GM12864 (cell line): ENCODE results near the gene NCAPG2.

ENCODE experiments used
- DNase-seq: peaks from one replicate; pipeline ENCODE4 v3.0.0-alpha.2; 2011; ENCODE audit warnings: low read depth
- H3K4me3 ChIP-seq: 2 replicates; pipeline ENCODE4 v1.5.1; 2011; ENCODE audit warnings: mild to moderate bottlenecking, low read depth, low read length, control low read depth
- TF ChIP-seq, protein P1 (sequence below): IDR thresholded peaks from 2 replicates; pipeline ENCODE4 v1.5.1; 2011; ENCODE audit warnings: low read depth, mild to moderate bottlenecking, moderate library complexity, low read length, control low read depth, inconsistent platforms; ENCODE audit errors: missing control alignments

NCAPG2 gene

DNA sequence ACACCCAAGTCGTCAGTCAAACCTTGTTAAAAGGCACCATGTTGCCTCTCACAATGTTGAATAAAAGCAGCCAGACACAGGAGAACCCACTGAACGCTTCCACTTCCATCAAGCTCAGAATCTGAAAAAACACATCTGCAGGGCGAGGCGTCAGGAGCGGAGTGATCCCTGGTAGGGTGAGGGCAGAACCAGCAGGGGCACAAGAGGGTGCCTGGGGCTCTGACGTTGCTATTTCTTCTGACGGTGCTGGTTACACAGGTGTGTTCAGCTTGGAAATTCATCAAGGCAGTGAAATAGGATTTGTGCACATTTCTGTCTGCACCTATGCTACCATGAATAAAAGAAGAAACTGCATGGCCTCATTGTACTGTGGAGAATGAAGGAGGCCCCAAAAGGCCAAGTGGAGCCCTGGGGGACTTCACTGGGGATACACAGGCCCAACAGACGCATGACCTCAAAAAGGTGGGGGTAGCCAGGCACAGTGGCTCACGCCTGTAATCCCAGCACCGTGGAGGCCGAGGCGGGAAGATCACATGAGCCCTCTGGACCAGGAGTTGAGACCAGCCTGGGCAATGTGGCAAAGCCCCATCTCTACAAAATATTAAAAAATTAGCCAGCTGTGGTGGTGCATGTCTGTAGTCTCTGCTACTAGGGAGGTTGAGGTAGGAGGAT, 19.2 kb upstream of the NCAPG2 start:
- H3K4me3 ChIP-seq = no peak overlapping the region
- TF ChIP-seq, protein P1, sequence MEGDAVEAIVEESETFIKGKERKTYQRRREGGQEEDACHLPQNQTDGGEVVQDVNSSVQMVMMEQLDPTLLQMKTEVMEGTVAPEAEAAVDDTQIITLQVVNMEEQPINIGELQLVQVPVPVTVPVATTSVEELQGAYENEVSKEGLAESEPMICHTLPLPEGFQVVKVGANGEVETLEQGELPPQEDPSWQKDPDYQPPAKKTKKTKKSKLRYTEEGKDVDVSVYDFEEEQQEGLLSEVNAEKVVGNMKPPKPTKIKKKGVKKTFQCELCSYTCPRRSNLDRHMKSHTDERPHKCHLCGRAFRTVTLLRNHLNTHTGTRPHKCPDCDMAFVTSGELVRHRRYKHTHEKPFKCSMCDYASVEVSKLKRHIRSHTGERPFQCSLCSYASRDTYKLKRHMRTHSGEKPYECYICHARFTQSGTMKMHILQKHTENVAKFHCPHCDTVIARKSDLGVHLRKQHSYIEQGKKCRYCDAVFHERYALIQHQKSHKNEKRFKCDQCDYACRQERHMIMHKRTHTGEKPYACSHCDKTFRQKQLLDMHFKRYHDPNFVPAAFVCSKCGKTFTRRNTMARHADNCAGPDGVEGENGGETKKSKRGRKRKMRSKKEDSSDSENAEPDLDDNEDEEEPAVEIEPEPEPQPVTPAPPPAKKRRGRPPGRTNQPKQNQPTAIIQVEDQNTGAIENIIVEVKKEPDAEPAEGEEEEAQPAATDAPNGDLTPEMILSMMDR = no peak
- DNase-seq = no peak

DNA sequence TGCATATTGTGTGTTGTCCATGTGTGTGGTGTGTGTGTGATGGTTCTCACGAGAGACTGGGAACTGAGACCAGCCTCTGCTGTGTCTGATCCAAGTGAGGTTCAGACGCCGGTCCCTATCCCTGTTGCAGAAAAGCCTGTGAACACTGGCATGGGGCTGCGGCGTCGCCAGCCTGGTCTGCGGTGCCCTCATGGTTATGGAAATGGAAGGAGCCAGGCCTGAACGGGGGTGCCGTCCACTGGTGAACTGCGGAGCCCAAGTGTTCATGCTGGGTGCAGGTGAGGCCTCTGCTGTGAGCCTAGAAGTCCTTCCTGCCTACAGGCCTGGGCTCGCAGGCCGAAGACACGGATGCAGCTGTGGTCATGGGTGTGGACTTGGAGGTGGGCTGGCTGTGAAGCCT, 18.7 kb upstream of the NCAPG2 start:
- no peak for DNase-seq
- TF ChIP-seq, protein P1 = no peak
- no peak overlapping the region for H3K4me3 ChIP-seq

DNA sequence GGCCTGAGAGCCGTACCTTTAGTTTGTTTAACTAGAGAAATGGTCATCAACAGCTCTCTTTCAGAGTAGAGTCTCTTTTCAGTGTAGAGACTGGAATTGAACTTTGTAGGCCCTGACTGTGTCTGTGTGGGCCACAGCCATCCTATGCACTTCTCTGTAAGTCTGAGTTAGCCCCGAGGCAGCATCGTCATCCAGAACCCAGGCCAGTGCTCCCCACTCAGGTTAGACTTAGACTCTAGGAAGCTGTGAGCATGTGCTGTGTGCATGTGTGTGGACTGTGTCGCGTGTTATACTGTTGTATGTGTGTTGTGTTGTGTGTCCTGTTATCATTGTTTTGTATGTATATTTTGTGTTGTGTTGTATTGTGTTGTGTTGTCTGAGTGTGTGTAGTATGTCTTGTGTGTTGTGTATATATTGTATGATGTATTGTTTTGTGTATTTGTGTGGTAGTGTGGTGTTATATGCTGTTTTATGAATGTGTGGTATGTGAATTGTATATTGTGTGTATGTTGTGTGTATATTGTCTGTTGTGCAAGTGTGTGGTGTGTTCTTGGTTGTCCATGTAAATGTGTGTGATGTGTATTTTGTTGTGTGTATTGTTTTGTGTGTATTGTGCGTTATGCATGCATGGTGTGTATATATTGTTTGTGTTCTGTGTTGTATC, 18.1 kb upstream of the NCAPG2 start:
- TF ChIP-seq, protein P1 = no peak
- DNase-seq = no peak
- H3K4me3 ChIP-seq = no peak overlapping the region

DNA sequence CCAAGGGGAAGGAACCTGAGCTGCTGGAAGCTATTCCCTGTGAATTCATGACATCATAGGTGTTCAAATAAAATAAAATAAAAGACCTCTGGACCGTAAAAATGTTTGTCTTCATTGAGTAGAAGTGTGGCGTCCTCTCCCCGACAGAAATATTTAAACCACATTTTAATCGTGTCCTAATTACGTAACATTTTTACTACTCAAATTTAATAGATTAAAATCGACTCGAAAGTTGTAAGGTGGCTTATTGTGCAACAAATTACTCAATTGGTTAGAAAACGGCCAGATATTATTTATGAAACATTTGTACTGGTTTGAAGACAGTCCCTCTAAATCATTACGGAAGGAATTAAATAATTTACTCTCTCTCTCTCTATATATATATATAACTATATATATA, 15.5 kb upstream of the NCAPG2 start:
- DNase-seq = no peak
- no peak overlapping the region for H3K4me3 ChIP-seq
- TF ChIP-seq, protein P1 = no peak

DNA sequence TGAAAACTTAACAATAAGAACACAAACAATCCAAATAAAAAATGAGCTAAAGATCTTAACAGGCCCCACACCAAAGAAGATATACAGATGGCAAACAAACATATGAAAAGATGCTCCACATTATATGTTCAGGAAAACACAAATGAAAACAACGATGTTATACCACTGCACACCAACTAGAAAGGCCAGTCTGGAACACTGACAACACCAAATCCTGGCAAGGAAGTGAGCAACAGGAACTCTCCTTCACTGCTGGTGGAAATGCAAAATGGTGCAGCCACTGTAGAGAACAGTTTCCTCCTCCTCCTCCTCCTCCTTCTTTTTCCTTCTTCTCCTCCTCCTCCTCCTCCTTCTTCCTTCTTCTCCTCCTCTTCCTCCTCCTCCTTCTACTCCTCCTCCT, 12.2 kb upstream of the NCAPG2 start:
- TF ChIP-seq, protein P1 = no peak
- no peak overlapping the region for H3K4me3 ChIP-seq
- DNase-seq = no peak

DNA sequence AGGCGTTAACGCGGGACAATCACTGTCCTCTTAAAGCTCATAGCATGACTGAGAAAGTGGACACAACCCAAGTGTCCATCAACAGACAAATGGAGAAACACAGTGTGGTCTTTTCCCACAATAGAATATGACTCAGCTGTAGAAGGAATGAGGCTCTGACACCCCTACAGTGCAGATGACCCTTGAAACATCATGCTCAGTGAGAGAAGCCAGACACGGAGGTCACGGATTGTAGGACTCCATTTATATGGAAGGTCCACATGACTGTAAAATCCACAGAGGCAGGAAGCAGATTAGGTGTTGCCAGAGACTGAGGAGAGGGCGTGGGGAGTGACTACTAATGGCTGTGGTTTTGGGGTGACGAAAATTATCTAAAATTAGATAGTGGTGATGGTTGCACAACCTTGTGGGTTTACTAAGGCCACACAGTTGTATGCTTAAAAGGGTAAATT, 6.1 kb upstream of the NCAPG2 start:
- H3K4me3 ChIP-seq = no peak overlapping the region
- no peak for DNase-seq
- TF ChIP-seq, protein P1 = no peak

DNA sequence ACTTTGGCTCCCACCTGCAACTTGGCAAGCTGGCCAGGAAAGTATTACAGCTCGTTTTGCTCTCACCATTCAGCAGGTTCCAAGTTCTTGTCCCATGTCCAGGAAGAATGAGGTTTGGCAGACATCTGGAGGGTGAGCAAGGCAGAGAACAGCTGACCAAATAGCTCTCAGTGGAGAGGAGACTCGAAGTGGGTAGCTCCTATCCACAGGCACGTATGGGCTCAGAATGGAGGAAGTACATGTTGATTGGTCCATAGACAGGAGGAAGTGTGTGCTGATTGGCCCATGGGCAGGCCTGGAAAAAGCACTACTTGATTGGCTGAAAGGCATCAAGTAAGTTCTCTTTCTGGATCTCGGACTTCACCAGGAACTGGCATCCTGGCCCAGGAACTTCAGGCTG, 3.0 kb upstream of the NCAPG2 start:
- TF ChIP-seq, protein P1 = no peak
- DNase-seq = no peak
- no peak overlapping the region for H3K4me3 ChIP-seq
